Activated CD8-positive, alpha-beta memory T cell treated with anti-CD3 and anti-CD28 coated beads for 4 hours (primary cell): Measurements from ENCODE around the gene AKAIN1.

Experiments used
- DNase-seq, 2 donors: peaks; one replicate each; pipeline ENCODE4 v3.0.0-alpha.2; 2020; ENCODE audit warnings: low read depth in 2 of 2

The AKAIN1 gene

GRCh38 chr18:5197032-5197434 lies at the start of gene AKAIN1:
Gene AKAIN1, minus strand, starts transcription at chr18:5197257. Its CDS starts 204 bp downstream, at chr18:5197053.
- DNase-seq: no peak

GRCh38 chr18:5244941-5245340 lies 47.9 kb upstream of the AKAIN1 start:
- no peak for DNase-seq

GRCh38 chr18:5239447-5239846 lies 42.4 kb upstream of the AKAIN1 start:
- DNase-seq: no peak

GRCh38 chr18:5238371-5238976 lies 41.4 kb upstream of the AKAIN1 start:
- DNase-seq: peak in 1 of 2 donors; percentile 19

- peak; percentile 70 to 71 for DNase-seq
These were observed 40.8 kb upstream of the AKAIN1 start for GRCh38 chr18:5237723-5238370.

GRCh38 chr18:5237083-5237722 lies 40.1 kb upstream of the AKAIN1 start:
- peak in 1 of 2 donors; percentile 0 for DNase-seq

GRCh38 chr18:5214583-5215351 lies 17.7 kb upstream of the AKAIN1 start:
- DNase-seq: no peak

GRCh38 chr18:5207471-5208150 lies 10.6 kb upstream of the AKAIN1 start:
- no peak for DNase-seq

- DNase-seq: no peak
These were observed 1.3 kb upstream of the AKAIN1 start for GRCh38 chr18:5198311-5198710.

GRCh38 chr18:5197461-5197860 lies 404 bp upstream of the AKAIN1 start:
- no peak for DNase-seq

GRCh38 chr18:5196253-5197031 lies 615 bp downstream of the AKAIN1 start:
- DNase-seq: no peak

GRCh38 chr18:5195656-5196055 lies 1.4 kb downstream of the AKAIN1 start:
- no peak for DNase-seq

- DNase-seq: no peak
These were observed 16.8 kb downstream of the AKAIN1 start for GRCh38 chr18:5180254-5180653.

- no peak for DNase-seq
These were observed 18.5 kb downstream of the AKAIN1 start for GRCh38 chr18:5178519-5178918.

- no peak for DNase-seq
These were observed 21.7 kb downstream of the AKAIN1 start for GRCh38 chr18:5175378-5175777.

- DNase-seq: no peak
These were observed 23.4 kb downstream of the AKAIN1 start for GRCh38 chr18:5173646-5174045.

GRCh38 chr18:5173236-5173635 lies 23.8 kb downstream of the AKAIN1 start:
- no peak for DNase-seq

GRCh38 chr18:5167831-5168230 lies 29.2 kb downstream of the AKAIN1 start:
- DNase-seq: no peak

- no peak for DNase-seq
These were observed 30.3 kb downstream of the AKAIN1 start for GRCh38 chr18:5166606-5167280.

GRCh38 chr18:5164903-5165302 lies 32.2 kb downstream of the AKAIN1 start:
- DNase-seq: no peak
